ENCODE results near the gene NR2C1.
"Not testable (repeated sequence)": the region's sequence is repeated elsewhere in the genome, so short reads cannot be mapped to it uniquely, and the experiment has no call there.

Gene NR2C1

GRCh38 chr12:95072900-95073697 is at the start of gene NR2C1:
Gene NR2C1 (minus strand): TSS chr12:95073618. CDS start chr12:95067384, 6,234 bp downstream.
- DNase-seq (ENCODE audit: low read depth in 2 of 2): peak; percentile 82 to 89

DNA sequence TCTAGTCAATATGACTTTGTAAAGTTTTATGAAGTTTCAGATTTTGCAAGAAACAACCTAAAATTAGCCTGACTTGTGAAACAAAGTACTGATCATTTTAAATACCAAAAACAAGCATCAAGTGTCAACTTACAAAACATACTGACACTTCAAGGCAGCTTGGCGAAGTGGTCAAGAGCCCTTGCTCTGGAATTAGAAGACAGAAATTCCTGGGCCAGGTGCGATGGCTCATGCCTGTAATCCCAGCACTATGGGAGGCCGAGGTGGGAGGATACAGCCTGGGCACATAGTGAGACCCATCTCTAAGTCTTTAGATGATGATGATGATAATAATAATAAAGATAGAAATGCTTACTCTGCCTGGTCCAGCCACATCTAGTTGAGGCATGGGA is 45.4 kb upstream of the NR2C1 start:
- DNase-seq (ENCODE audit: low read depth in 2 of 2): no peak

DNA sequence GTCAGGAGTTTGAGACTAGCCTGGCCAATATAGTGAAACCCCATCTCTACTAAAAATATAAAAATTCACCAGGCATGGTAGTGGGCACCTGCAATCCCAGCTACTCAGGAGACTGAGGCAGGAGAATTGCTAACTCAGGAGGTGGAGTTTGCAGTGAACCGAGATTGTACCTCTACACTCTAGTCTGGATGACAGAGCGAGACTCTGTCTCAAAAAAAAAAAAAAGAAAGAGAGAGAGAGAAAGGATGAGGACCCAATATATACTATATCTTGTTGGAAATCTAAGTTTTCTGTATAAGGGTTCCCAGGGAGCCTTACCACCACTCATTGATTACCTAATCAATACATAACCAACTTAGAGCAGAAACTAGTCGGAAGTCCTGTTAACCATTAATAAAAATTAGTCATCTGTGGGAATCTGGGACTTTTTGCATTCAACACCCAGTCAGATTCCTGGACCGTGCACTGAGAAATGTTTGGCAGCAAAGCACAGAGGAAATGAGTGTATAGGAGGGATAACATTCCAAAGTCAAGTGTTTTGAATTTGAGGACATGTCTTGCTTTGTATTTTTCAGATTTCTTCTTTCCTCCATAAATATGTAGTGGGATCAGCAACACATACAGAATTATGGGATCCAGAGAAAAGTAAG is 44.8 kb upstream of the NR2C1 start:
- no peak for DNase-seq (ENCODE audit: low read depth in 2 of 2)

GRCh38 chr12:95117178-95117599 is 43.8 kb upstream of the NR2C1 start:
- DNase-seq (ENCODE audit: low read depth in 2 of 2): peak; percentile 27 to 31

- no peak for DNase-seq (ENCODE audit: low read depth in 2 of 2)
Measured at GRCh38 chr12:95116773-95117172, 43.4 kb upstream of the NR2C1 start.

- DNase-seq (ENCODE audit: low read depth in 2 of 2): no peak
Measured at GRCh38 chr12:95116341-95116740, 42.9 kb upstream of the NR2C1 start.

GRCh38 chr12:95115641-95116040 is 42.2 kb upstream of the NR2C1 start:
- DNase-seq (ENCODE audit: low read depth in 2 of 2): no peak

GRCh38 chr12:95114766-95115405 is 41.5 kb upstream of the NR2C1 start:
- no peak for DNase-seq (ENCODE audit: low read depth in 2 of 2)

GRCh38 chr12:95107362-95107761 is 33.9 kb upstream of the NR2C1 start:
- DNase-seq (ENCODE audit: low read depth in 2 of 2): no peak

DNA sequence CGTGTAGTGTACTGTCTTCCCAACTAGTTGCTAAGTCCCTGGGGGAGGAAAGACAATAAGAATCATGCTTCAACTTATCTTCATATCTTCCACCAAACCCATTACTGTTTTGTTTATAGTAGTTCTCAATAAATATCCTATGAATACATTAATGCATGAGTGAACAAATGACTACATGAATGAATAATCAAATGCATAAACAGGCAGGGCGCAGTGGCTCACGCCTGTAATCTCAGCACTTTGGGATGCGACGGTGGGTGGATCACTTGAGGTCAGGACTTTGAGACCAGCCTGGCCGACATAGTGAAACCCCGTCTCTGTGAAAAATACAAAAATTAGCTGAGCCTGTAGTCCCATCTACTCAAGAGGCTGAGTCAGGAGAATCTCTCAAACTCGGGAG is 32.1 kb upstream of the NR2C1 start:
- no peak for DNase-seq (ENCODE audit: low read depth in 2 of 2)

- no peak for DNase-seq (ENCODE audit: low read depth in 2 of 2)
Measured at GRCh38 chr12:95104919-95105452, 31.6 kb upstream of the NR2C1 start.

DNA sequence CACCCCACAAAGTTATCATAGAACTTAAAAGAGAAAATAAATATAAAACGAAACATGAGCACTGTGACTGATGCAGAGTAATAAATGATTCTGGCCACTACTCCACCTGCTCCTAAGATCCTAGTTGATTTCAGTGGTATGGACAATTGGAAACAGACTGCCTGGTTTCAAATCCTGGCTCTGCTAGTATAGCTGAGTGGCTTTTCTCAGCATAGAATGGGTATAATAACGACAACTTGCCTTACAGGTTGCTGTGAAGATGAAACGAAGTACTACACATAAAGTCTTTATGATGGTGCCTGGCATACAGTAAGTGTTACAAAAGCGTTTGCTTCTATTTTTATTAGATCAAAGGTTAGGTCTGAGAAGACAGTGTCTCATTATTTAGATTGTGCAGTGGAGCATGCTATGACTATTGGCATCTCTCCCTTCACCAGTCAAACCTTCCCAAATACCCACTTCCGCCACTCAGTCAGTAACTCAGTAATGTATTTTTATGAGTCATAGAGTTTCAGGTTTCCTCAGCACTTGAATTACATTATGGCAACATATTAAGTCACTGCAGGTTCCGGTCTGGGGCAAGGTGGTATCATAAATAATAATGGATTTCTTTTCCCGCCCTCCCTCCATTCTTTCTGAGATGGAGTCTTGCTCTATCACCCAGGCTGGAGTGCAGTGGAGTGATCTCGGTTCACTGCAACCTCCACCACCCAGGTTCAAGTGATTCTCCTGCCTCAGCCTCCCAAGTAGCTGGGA is 29.7 kb upstream of the NR2C1 start:
- no peak for DNase-seq (ENCODE audit: low read depth in 2 of 2)

DNA sequence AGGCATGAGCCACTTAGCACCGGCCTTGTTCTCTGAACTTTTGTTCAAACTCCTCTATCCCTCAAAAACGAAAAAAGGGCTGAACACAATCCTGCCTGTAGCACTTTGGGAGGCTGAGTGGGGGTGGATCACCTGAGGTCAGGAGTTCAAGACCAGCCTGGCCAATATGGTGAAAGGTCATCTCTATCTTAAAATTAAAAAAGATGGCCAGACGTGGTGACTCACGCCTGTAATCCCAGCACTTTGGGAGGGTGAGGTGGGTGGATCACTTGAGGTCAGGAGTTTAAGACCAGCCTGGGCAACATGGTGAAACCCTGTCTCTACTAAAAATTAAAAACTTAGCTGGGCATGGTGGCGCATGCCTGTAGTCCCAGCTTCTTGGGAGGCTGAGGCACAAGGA is 28.5 kb upstream of the NR2C1 start:
- not testable (repeated sequence) for DNase-seq (ENCODE audit: low read depth in 2 of 2)

GRCh38 chr12:95100264-95101190 is 27.1 kb upstream of the NR2C1 start:
- no peak for DNase-seq (ENCODE audit: low read depth in 2 of 2)

GRCh38 chr12:95099270-95099790 is 25.9 kb upstream of the NR2C1 start:
- DNase-seq (ENCODE audit: low read depth in 2 of 2): no peak

GRCh38 chr12:95096852-95097251 is 23.4 kb upstream of the NR2C1 start:
- DNase-seq (ENCODE audit: low read depth in 2 of 2): no peak

DNA sequence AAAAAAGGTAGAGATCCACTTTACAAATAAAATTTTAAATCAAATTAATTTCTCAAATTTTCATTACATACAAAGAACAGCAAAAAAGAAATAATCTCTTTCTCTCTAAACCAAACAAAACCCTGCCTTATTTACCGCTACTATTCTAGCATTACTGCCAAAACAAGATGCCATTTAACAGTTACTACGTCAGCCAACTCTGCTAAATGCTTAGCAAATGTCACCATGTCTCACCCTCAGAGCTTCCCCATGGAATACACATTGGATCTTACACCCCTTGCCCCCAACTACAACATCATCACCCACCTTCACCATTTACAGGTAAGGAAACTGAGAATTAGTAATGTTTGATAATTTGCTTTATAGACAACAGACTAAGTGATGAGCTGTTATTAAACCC is 23.0 kb upstream of the NR2C1 start:
- no peak for DNase-seq (ENCODE audit: low read depth in 2 of 2)

DNA sequence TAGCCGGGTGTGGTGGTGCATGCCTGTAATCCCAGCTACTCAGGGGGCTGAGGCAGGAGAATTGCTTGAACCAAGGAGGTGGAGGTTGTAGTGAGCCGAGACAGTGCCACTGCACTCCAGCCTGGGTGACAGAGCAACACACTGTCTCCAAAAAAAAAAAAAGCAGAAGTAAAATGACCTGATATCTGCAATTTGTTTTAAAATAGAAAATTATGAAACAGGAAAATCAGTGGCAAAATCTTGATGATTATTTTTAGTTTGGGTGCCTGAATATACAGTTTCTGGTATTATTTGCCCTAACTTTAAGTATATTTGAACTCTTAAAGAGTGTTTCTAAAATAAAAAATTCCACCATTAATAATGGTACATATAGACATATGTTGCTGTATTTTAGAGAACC is 22.4 kb upstream of the NR2C1 start:
- DNase-seq (ENCODE audit: low read depth in 2 of 2): not testable (repeated sequence)

- DNase-seq (ENCODE audit: low read depth in 2 of 2): no peak
Measured at GRCh38 chr12:95089462-95089861, 16.0 kb upstream of the NR2C1 start.

DNA sequence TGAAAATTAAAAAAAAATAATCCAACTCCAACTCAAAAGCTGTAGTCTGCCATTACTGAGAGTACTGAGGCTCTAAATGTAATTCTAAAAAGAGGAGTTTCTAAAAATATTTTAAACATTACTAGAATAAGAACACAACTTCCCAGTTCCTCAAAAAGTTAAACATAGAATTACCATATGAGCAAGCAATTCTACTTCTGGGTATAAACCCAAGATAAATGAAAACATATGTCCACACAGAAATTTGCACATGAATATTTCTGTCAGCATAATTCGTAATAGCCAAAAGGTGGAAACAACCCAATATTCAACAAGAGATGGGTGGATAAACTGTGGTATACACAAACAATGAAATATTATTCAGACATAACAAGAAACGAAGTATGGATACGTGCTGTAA is 15.0 kb upstream of the NR2C1 start:
- no peak for DNase-seq (ENCODE audit: low read depth in 2 of 2)
